Spleen (tissue), 11 donors: ENCODE measurements around the gene TMED7. TPM values are rescaled to one million over a fixed set of nuclear protein-coding genes. Genes with fewer than 3 reads are reported as not detected.
A peak's percentile ranks its signal among the peaks of the same experiment; 100 is the strongest.

ENCODE experiments used
- DNase-seq: peaks from one replicate; pipeline ENCODE4 v3.0.0-alpha.2; 2020
- H3K27ac ChIP-seq, 8 donors: fragments of 200-600 bp; sonication (generic) in 7 of 8; 1 replicate in 4 of 8; 2 replicates in 4 of 8; pipeline versions ENCODE4 v1.5.0 to v1.8.0; 2016 to 2021; ENCODE audit warnings: inconsistent platforms in 4 of 8, mild to moderate bottlenecking in 4 of 8, moderate library complexity in 1 of 8
- H3K27me3 ChIP-seq, 7 donors: fragments of 200-600 bp; sonication (generic) in 6 of 7; replicated peaks in 1 of 7; 1 replicate in 4 of 7; 2 replicates in 3 of 7; pipeline versions ENCODE4 v1.5.0 to v1.8.0; 2016 to 2021; ENCODE audit warnings: inconsistent platforms in 3 of 7, mild to moderate bottlenecking in 1 of 7
- H3K36me3 ChIP-seq, 6 donors: fragments of 200-600 bp; sonication (generic) in 5 of 6; 1 replicate in 4 of 6; 2 replicates in 2 of 6; pipeline versions ENCODE4 v1.5.0 to v1.8.0; 2016 to 2021; ENCODE audit warnings: inconsistent platforms in 2 of 6
- H3K4me1 ChIP-seq, 6 donors: fragments of 200-600 bp; sonication (generic) in 5 of 6; 1 replicate in 3 of 6; 2 replicates in 3 of 6; pipeline versions ENCODE4 v1.5.0 to v1.8.0; 2016 to 2021; ENCODE audit warnings: inconsistent platforms in 3 of 6
- H3K4me3 ChIP-seq, 8 donors: fragments of 200-600 bp; sonication (generic) in 7 of 8; 1 replicate in 4 of 8; 2 replicates in 4 of 8; pipeline versions ENCODE4 v1.5.0 to v1.8.0; 2016 to 2021; ENCODE audit warnings: inconsistent platforms in 4 of 8, mild to moderate bottlenecking in 4 of 8, moderate library complexity in 2 of 8
- H3K9me3 ChIP-seq, 8 donors: fragments of 200-600 bp; sonication (generic) in 7 of 8; 1 replicate in 4 of 8; 2 replicates in 4 of 8; pipeline versions ENCODE4 v1.5.0 to v1.8.0; 2016 to 2021; ENCODE audit warnings: inconsistent platforms in 4 of 8
- POLR2A ChIP-seq, 3 donors: fragments of 450-650 bp; IDR thresholded peaks; one replicate each; pipeline ENCODE4 v1.5.1; 2017; ENCODE audit warnings: antibody characterized with exemption in 3 of 3, mild to moderate bottlenecking in 1 of 3
- POLR2AphosphoS5 ChIP-seq, 3 donors: sonication (generic); formaldehyde crosslinking; IDR thresholded peaks; one replicate each; pipeline ENCODE4 v1.5.1; 2017; ENCODE audit warnings: antibody characterized with exemption in 3 of 3
- WGBS, 5 donors: extraction: QIAGEN DNeasy Blood & Tissue Kit in 3 of 5; methylation state at CpG; one replicate each; pipeline versions ENCODE4 v1.1.5 to v1.1.7; 2013 to 2018; 5-methylcytosine and 5-hydroxymethylcytosine counted together
- intact Hi-C: fragments of 100-400 bp; cut with DNase I; formaldehyde crosslinking; loops from one replicate; pipeline ENCODE4 v1.15.0; 2023; ENCODE audit warnings: low total_unique reads
- polyA plus RNA-seq, 3 donors: library from polyadenylated mRNA; stranded (reverse); fragments of 200-250 nt; gene quantifications; one replicate each; pipeline ENCODE4 v1.2.1, GENCODE V29; 2013
- total RNA-seq, 7 donors: library from RNA; depleted of rRNA in 3 of 7; stranded (reverse); fragments of >200 nt in 3 of 7; fragmentation: NEBNext Ultra II Directional in 4 of 7; extraction: Animal tissue kit (Norgen Biotek cat#: 25700) in 4 of 7; gene quantifications; one replicate each; pipeline versions ENCODE4 v1.1.0 to v1.2.1, GENCODE V29; 2016 to 2021
- TF ChIP-seq, protein P1 (sequence below), 11 experiments: fragments of 200-600 bp in 7 of 11; fragments of 450-650 bp in 4 of 11; sonication (generic) in 4 of 11; IDR thresholded peaks in 8 of 11; conservative IDR thresholded peaks in 3 of 11; 1 replicate in 7 of 11; 2 replicates in 4 of 11; pipeline versions ENCODE4 v1.4.0 to v1.8.0; 2016 to 2021; ENCODE audit warnings: antibody characterized with exemption in 11 of 11, inconsistent platforms in 4 of 11, mild to moderate bottlenecking in 1 of 11
- donor health status: healthy with polysubstance abuse.
- donor health status: DM: no; HTN: no; CAD: no; lungs with moderate emphysema.
- donor health status: DM: no; HTN: no; CAD: no.
- donor health status: Bipolar disorder and iron deficiency.
- donor health status: healthy.
- donor health status: DM: no; HTN: no; CAD: no.
- donor health status: DM: yes; HTN: yes; CAD: no.

The TMED7 gene
- total and polyA plus RNA-seq, 10 donors: 8.4 to 70.9 (median 64.6) TPM

DNA sequence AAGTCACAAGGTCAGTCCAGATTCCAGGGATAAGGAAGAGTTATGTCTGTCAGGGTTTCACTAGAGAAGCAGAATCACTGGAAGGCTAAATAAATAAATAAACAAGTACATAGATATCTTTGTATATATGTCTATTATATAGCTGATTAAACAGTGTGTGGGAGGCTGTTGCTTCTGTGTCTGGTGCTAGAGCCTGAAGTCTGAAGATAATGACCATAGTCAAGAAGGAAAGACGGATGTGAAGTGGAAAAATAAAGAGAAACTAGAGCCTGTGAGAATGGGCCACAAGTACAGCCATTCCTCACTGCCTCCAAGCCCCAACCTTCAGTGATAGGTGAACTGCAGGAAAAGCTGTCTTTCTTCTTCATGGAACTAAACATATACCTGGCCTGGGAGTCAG lies 4.1 kb upstream of the TMED7 start:
- no peaks in the 10 kb centered on the region for H3K27me3 ChIP-seq
- H3K27ac ChIP-seq: no peak overlapping the region
- TF ChIP-seq, protein P1, sequence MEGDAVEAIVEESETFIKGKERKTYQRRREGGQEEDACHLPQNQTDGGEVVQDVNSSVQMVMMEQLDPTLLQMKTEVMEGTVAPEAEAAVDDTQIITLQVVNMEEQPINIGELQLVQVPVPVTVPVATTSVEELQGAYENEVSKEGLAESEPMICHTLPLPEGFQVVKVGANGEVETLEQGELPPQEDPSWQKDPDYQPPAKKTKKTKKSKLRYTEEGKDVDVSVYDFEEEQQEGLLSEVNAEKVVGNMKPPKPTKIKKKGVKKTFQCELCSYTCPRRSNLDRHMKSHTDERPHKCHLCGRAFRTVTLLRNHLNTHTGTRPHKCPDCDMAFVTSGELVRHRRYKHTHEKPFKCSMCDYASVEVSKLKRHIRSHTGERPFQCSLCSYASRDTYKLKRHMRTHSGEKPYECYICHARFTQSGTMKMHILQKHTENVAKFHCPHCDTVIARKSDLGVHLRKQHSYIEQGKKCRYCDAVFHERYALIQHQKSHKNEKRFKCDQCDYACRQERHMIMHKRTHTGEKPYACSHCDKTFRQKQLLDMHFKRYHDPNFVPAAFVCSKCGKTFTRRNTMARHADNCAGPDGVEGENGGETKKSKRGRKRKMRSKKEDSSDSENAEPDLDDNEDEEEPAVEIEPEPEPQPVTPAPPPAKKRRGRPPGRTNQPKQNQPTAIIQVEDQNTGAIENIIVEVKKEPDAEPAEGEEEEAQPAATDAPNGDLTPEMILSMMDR (IDR thresholded peaks at IDR 0.05 in 8 of 11, conservative IDR thresholded peaks at IDR 0.05 in 3 of 11): no peak
- TF ChIP-seq POLR2AphosphoS5 (IDR thresholded peaks at IDR 0.05): no peak
- no peak for TF ChIP-seq POLR2A (IDR thresholded peaks at IDR 0.05)
- WGBS, 5 donors: 86 to 93% (median 90%) methylated on average over 1 of the region's 1 CpG
- H3K4me3 ChIP-seq: no peak overlapping the region
- intact Hi-C loops: loop anchor here (5.0 kb wide), 1 partner anchor 202 kb away; no protein-coding TSS in a partner anchor
- H3K4me1 ChIP-seq: peaks cover under 1 to 31% (median 23%) of the 10 kb centered on the region in 6 donors
- DNase-seq: no peak
- H3K9me3 ChIP-seq: no peaks in the 10 kb centered on the region
- no peaks in the 10 kb centered on the region for H3K36me3 ChIP-seq

DNA sequence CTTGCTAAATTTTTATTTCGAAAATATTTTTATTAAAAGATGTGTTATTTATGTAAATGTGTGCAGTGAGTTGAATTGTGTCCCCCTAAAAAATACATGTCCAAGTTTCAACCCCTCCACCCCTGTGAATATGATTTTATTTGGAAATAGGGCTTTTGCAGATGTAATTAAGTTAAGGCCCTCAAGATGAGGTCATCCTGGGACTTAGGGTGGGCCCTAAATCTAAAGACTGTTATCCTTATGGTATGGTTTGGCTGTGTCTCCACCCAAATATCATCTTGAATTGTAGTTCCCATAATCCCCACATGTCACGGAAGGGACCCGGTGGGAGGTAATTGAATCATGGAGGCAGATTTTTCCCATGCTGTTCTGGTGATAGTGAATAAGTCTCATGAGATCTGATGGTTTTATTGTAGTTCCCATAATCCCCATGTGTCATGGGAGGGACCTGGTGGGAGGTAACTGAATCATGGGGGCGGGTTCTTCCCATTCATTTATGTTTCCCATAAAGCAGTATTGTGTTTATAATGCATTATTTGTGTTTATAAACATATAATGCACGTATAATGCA lies 1.5 kb upstream of the TMED7 start:
- Histone ChIP-seq H3K4me3 (no peak overlapping the region), H3K27ac (no peak overlapping the region), H3K36me3 (peaks cover 0 to 9% (median 0%) of the 10 kb centered on the region in 6 donors), H3K4me1 (peaks cover 25 to 42% (median 37%) of the 10 kb centered on the region in 6 donors), H3K27me3 (no peaks in the 10 kb centered on the region), H3K9me3 (no peaks in the 10 kb centered on the region)
- WGBS, 5 donors: 74 to 97% (median 88%) methylated on average over 5 of the region's 5 CpGs
- TF ChIP-seq POLR2A (IDR thresholded peaks at IDR 0.05): no peak
- no peak for TF ChIP-seq POLR2AphosphoS5 (IDR thresholded peaks at IDR 0.05)
- TF ChIP-seq, protein P1 (IDR thresholded peaks at IDR 0.05 in 8 of 11, conservative IDR thresholded peaks at IDR 0.05 in 3 of 11): no peak
- intact Hi-C loops: no loop called here
- DNase-seq: no peak

DNA sequence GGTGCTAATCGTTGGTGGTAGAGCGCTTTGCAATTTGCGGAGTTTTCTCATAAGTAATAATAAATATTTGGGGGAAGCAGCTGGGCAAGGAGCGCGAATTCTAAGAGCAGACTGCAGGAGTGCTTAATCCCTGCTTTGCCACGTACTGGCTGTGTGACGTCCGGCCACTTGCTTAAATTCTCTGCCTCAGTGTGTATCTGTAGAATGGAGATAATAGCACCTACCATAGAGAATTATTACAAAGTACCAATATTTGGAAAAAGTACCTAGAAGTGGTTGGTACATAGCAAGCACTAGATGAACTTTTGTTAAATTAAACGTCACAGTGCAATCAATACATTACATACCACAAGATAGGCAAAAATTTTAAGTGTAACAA lies 598 bp upstream of the TMED7 start:
- peaks cover 0 to 12% (median 0%) of the 10 kb centered on the region in 6 donors for H3K36me3 ChIP-seq
- peaks cover 28 to 51% (median 42%) of the 10 kb centered on the region in 6 donors for H3K4me1 ChIP-seq
- H3K4me3 ChIP-seq: peak overlapping the region; percentile 60 to 91 (median 80)
- no peaks in the 10 kb centered on the region for H3K27me3 ChIP-seq
- TF ChIP-seq, protein P1 (IDR thresholded peaks at IDR 0.05 in 8 of 11, conservative IDR thresholded peaks at IDR 0.05 in 3 of 11): peak in 1 of 11 experiments; percentile 3
- TF ChIP-seq POLR2AphosphoS5 (IDR thresholded peaks at IDR 0.05) (no peak), POLR2A (IDR thresholded peaks at IDR 0.05) (no peak)
- DNase-seq: no peak
- no peaks in the 10 kb centered on the region for H3K9me3 ChIP-seq
- WGBS, 5 donors: 0 to 2% (median 1%) methylated on average over 9 of the region's 9 CpGs
- peak overlapping the region; percentile 30 to 96 (median 92) for H3K27ac ChIP-seq
- intact Hi-C loops: no loop called here

DNA sequence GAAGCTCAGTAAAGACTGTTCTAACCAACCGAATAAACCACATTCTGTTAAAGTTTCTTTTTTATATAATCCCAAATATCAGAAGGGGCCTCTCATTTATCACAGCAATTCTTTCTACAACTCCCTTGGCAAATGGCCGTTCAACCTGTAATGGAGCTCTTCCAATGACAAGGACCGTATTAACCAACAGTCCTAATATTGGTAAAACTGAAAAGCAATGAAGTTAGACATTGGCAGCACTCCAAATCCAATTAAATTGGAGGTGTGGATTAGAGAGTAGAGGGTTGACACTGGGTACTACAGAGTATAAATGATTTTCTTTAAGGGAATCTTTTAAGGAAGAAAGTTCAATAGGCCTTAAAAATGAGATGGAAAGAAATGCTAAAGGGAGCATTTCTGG lies 842 bp downstream of the TMED7 start:
- WGBS, 5 donors: 40 to 57% (median 42%) methylated on average over 3 of the region's 3 CpGs
- Histone ChIP-seq H3K27ac (peak overlapping the region in 7 of 8 donors; percentile 86 to 96 (median 93)), H3K4me1 (peaks cover 28 to 60% (median 44%) of the 10 kb centered on the region in 6 donors), H3K27me3 (no peaks in the 10 kb centered on the region), H3K4me3 (peak overlapping the region; percentile 60 to 91 (median 80)), H3K9me3 (no peaks in the 10 kb centered on the region), H3K36me3 (peaks cover 0 to 19% (median 7%) of the 10 kb centered on the region in 6 donors)
- no peak for DNase-seq
- intact Hi-C loops: no loop called here
- no peak for TF ChIP-seq POLR2A (IDR thresholded peaks at IDR 0.05)
- no peak for TF ChIP-seq POLR2AphosphoS5 (IDR thresholded peaks at IDR 0.05)
- TF ChIP-seq, protein P1 (IDR thresholded peaks at IDR 0.05 in 8 of 11, conservative IDR thresholded peaks at IDR 0.05 in 3 of 11): no peak
